Caco-2 (cell line): ENCODE results near the gene CAMK4. TPM values are rescaled to one million over a fixed set of nuclear protein-coding genes. Genes with fewer than 3 reads are reported as not detected.

Source experiments
- BruUV-seq: library from RNA; stranded (reverse); fragments of 400-500 nt; replicated peaks from 2 replicates; lab custom pipeline; 2021; lab: Mats Ljungman, UMichigan
- CTCF ChIA-PET: fragments of 300-600 bp; sonication (Branson Sonifier 250); formaldehyde crosslinking; loops from one replicate; lab custom pipeline; 2022; ENCODE audit warnings: antibody characterized with exemption; lab: Charles Lee
- POLR2A ChIA-PET: fragments of 300-600 bp; sonication (Branson Sonifier 250); formaldehyde crosslinking; loops from one replicate; lab custom pipeline; 2022; ENCODE audit warnings: antibody characterized with exemption; lab: Charles Lee
- DNase-seq, 2 experiments: peaks; one replicate each; pipeline versions ENCODE4 v3.0.0 to v3.0.0-alpha.2; 2020 to 2022
- H3K27me3 ChIP-seq: replicated peaks from 2 replicates; pipeline ENCODE4 v1.6.0; 2011; ENCODE audit warnings: low read length; ENCODE audit not compliant: control insufficient read depth, insufficient read depth
- H3K36me3 ChIP-seq: 2 replicates; pipeline ENCODE4 v1.5.1; 2011; ENCODE audit warnings: low read length; ENCODE audit not compliant: control insufficient read depth, insufficient read depth
- H3K4me1 ChIP-seq: fragments of 250-450 bp; sonication (Bioruptor Pico); 2 replicates; pipeline ENCODE4 v1.5.1; 2020; ENCODE audit warnings: mild to moderate bottlenecking
- H3K4me3 ChIP-seq: 2 replicates; pipeline ENCODE4 v1.5.1; 2011; ENCODE audit warnings: low read depth, mild to moderate bottlenecking, control low read depth, low read length
- H3K9me3 ChIP-seq: fragments of 250-450 bp; sonication (Bioruptor Pico); 2 replicates; pipeline ENCODE4 v1.5.1; 2020; ENCODE audit warnings: mild to moderate bottlenecking, moderate library complexity
- H3K27ac Mint-ChIP-seq: one replicate; pipeline ENCODE4 v1.8.0; 2022; ENCODE audit warnings: mixed read lengths; ENCODE audit not compliant: unreplicated experiment
- H3K27me3 Mint-ChIP-seq: one replicate; pipeline ENCODE4 v1.8.0; 2022; ENCODE audit warnings: mixed read lengths; ENCODE audit not compliant: insufficient read depth, unreplicated experiment
- H3K36me3 Mint-ChIP-seq: one replicate; pipeline ENCODE4 v1.8.0; 2022; ENCODE audit warnings: mild to moderate bottlenecking, mixed read lengths; ENCODE audit not compliant: insufficient read depth, unreplicated experiment
- H3K4me1 Mint-ChIP-seq: one replicate; pipeline ENCODE4 v1.8.0; 2022; ENCODE audit warnings: low read depth, mixed read lengths; ENCODE audit not compliant: unreplicated experiment
- H3K4me3 Mint-ChIP-seq: one replicate; pipeline ENCODE4 v1.8.0; 2022; ENCODE audit warnings: mild to moderate bottlenecking, moderate library complexity, mixed read lengths; ENCODE audit not compliant: unreplicated experiment
- H3K9me3 Mint-ChIP-seq: one replicate; pipeline ENCODE4 v1.8.0; 2022; ENCODE audit warnings: mixed read lengths; ENCODE audit not compliant: unreplicated experiment
- intact Hi-C: fragments of 100-400 bp; cut with micrococcal nuclease; formaldehyde crosslinking; loops from one replicate; pipeline ENCODE4 v1.10.0; 2022; ENCODE audit not compliant: unreplicated experiment
- total RNA-seq: library from RNA; stranded (reverse); gene quantifications from 2 replicates; pipeline ENCODE4 v1.2.3, GENCODE V29; 2022
- TF ChIP-seq, protein P1 (sequence below), 2 experiments: fragments of 200-600 bp in 1 of 2; IDR thresholded peaks; 1 replicate in 1 of 2; 2 replicates in 1 of 2; pipeline versions ENCODE4 v1.5.1 to v1.8.0; 2011 to 2022; ENCODE audit warnings: antibody characterized with exemption in 1 of 2, control low read depth in 1 of 2, inconsistent platforms in 1 of 2, low read depth in 1 of 2, low read length in 1 of 2, mild to moderate bottlenecking in 1 of 2, moderate library complexity in 1 of 2; ENCODE audit not compliant: insufficient read depth in 1 of 2, severe bottlenecking in 1 of 2, unreplicated experiment in 1 of 2

The CAMK4 gene
- total RNA-seq, 1 experiment from 2014 or later: not detected

- H3K9me3 Mint-ChIP-seq: no peaks in the 10 kb centered on the region
- Histone ChIP-seq H3K9me3 (no peaks in the 10 kb centered on the region), H3K36me3 (no peaks in the 10 kb centered on the region), H3K4me3 (no peak overlapping the region), H3K27me3 (no peaks in the 10 kb centered on the region), H3K4me1 (no peaks in the 10 kb centered on the region)
- TF ChIP-seq, protein P1, sequence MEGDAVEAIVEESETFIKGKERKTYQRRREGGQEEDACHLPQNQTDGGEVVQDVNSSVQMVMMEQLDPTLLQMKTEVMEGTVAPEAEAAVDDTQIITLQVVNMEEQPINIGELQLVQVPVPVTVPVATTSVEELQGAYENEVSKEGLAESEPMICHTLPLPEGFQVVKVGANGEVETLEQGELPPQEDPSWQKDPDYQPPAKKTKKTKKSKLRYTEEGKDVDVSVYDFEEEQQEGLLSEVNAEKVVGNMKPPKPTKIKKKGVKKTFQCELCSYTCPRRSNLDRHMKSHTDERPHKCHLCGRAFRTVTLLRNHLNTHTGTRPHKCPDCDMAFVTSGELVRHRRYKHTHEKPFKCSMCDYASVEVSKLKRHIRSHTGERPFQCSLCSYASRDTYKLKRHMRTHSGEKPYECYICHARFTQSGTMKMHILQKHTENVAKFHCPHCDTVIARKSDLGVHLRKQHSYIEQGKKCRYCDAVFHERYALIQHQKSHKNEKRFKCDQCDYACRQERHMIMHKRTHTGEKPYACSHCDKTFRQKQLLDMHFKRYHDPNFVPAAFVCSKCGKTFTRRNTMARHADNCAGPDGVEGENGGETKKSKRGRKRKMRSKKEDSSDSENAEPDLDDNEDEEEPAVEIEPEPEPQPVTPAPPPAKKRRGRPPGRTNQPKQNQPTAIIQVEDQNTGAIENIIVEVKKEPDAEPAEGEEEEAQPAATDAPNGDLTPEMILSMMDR (IDR thresholded peaks at IDR 0.05; ENCODE audit: insufficient read depth in 1 of 2, low read depth in 1 of 2, low read length in 1 of 2, severe bottlenecking in 1 of 2, unreplicated experiment in 1 of 2): no peak
- H3K4me1 Mint-ChIP-seq: no peaks in the 10 kb centered on the region
- intact Hi-C loops: no loop called here
- CTCF ChIA-PET: no interaction called here
- no peak overlapping the region for H3K4me3 Mint-ChIP-seq
- POLR2A ChIA-PET: no interaction called here
- DNase-seq: no peak
- H3K27me3 Mint-ChIP-seq: peaks cover 5% of the 10 kb centered on the region
- BruUV-seq: no TSS peak
- H3K36me3 Mint-ChIP-seq: no peaks in the 10 kb centered on the region
- no peak overlapping the region for H3K27ac Mint-ChIP-seq
These were observed 254.7 kb downstream of the CAMK4 start for GRCh38 chr5:111478898-111479297.

- Mint-ChIP-seq H3K27me3 (peaks cover 5% of the 10 kb centered on the region), H3K9me3 (no peaks in the 10 kb centered on the region), H3K36me3 (no peaks in the 10 kb centered on the region), H3K4me3 (no peak overlapping the region), H3K27ac (no peak overlapping the region), H3K4me1 (no peaks in the 10 kb centered on the region)
- CTCF ChIA-PET: no interaction called here
- no peak overlapping the region for H3K4me3 ChIP-seq
- H3K4me1 ChIP-seq: no peaks in the 10 kb centered on the region
- POLR2A ChIA-PET: no interaction called here
- H3K27me3 ChIP-seq: no peaks in the 10 kb centered on the region
- BruUV-seq: no TSS peak
- H3K36me3 ChIP-seq: no peaks in the 10 kb centered on the region
- no peak for DNase-seq
- intact Hi-C loops: no loop called here
- TF ChIP-seq, protein P1 (IDR thresholded peaks at IDR 0.05; ENCODE audit: insufficient read depth in 1 of 2, low read depth in 1 of 2, low read length in 1 of 2, severe bottlenecking in 1 of 2, unreplicated experiment in 1 of 2): no peak
- no peaks in the 10 kb centered on the region for H3K9me3 ChIP-seq
These were observed 256.2 kb downstream of the CAMK4 start for GRCh38 chr5:111480346-111480745.

- no peak for DNase-seq
- POLR2A ChIA-PET: no interaction called here
- no peaks in the 10 kb centered on the region for H3K9me3 ChIP-seq
- Mint-ChIP-seq H3K4me3 (no peak overlapping the region), H3K4me1 (peaks cover 7% of the 10 kb centered on the region), H3K27ac (no peak overlapping the region), H3K9me3 (no peaks in the 10 kb centered on the region), H3K27me3 (no peaks in the 10 kb centered on the region), H3K36me3 (no peaks in the 10 kb centered on the region)
- BruUV-seq: no TSS peak
- no peaks in the 10 kb centered on the region for H3K36me3 ChIP-seq
- TF ChIP-seq, protein P1 (IDR thresholded peaks at IDR 0.05; ENCODE audit: insufficient read depth in 1 of 2, low read depth in 1 of 2, low read length in 1 of 2, severe bottlenecking in 1 of 2, unreplicated experiment in 1 of 2): no peak
- CTCF ChIA-PET: no interaction called here
- no peak overlapping the region for H3K4me3 ChIP-seq
- intact Hi-C loops: no loop called here
- H3K27me3 ChIP-seq: no peaks in the 10 kb centered on the region
- no peaks in the 10 kb centered on the region for H3K4me1 ChIP-seq
These were observed 261.9 kb downstream of the CAMK4 start for GRCh38 chr5:111486055-111486454.
